ENCODE measurements around the gene TUBGCP5. TPM values are rescaled to one million over a fixed set of nuclear protein-coding genes. Genes with fewer than 3 reads are reported as not detected.
"Not testable (repeated sequence)": the region's sequence is repeated elsewhere in the genome, so short reads cannot be mapped to it uniquely, and the experiment has no call there.

Gene TUBGCP5
- total and polyA plus RNA-seq, 10 of the 15 experiments (the other 5 are each of a cell fraction or from before 2014, with no cell fraction given), result 6.4 to 29.2 (median 20.2) TPM

DNA sequence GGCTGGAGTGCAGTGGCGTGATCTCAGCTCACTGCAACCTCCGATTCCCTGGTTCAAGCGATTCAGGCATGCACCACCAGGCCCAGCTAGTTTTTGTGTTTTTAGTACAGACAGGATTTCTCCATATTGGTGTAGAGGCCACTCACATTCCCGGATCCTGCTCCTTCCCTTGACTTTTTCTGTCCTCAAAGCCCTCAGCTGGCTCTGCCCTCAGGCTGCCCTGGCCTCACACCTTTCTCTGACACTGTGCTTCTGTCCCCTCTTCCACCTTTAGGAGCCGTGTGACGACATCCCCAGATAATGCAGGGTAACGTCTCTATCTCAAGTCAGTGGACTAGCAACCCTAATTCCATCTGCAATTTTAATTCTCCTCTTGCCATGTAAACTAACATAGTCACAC is 50.6 kb downstream of the TUBGCP5 start:
- DNase-seq (ENCODE audit: low read depth, low spot score) (no peak), FAIRE-seq (no peak), ATAC-seq (no peak)
- Histone ChIP-seq H3K4me2 (ENCODE audit: control insufficient read depth, insufficient read depth) (no peak overlapping the region), H2AFZ (ENCODE audit: control insufficient read depth, low read depth, low read length) (no peak overlapping the region), H3K79me2 (ENCODE audit: control insufficient read depth, insufficient read depth, low read length) (no peaks in the 10 kb centered on the region), H3K27ac (ENCODE audit: control insufficient read depth, insufficient read depth) (no peak overlapping the region), H3K4me3 (no peak overlapping the region), H3K27me3 (replicated peaks in 1 of 2; ENCODE audit: control insufficient read depth in 2 of 2, insufficient read depth in 2 of 2, low read length in 1 of 2) (no peaks in the 10 kb centered on the region), H4K20me1 (ENCODE audit: control insufficient read depth, insufficient read depth) (no peaks in the 10 kb centered on the region), H3K4me1 (ENCODE audit: control insufficient read depth, insufficient read depth, low read length) (no peaks in the 10 kb centered on the region), H3K36me3 (ENCODE audit: control insufficient read depth in 2 of 2, insufficient read depth in 2 of 2, low read length in 1 of 2) (no peaks in the 10 kb centered on the region), H3K9ac (ENCODE audit: control insufficient read depth, insufficient read depth, low read length) (no peak overlapping the region), H3K9me3 (replicated peaks; ENCODE audit: control insufficient read depth, insufficient read depth, low read length) (no peaks in the 10 kb centered on the region)
- intact Hi-C loops (cut with micrococcal nuclease; ENCODE audit: unreplicated experiment), result no loop called here
- ChIA-PET RAD21 (ENCODE audit: unreplicated experiment) (no interaction called here), CTCF (interaction anchor here (0.7 kb wide), 1 partner anchor 41 kb away, joined by 3 read pairs; no protein-coding TSS in a partner anchor), SMC1A (ENCODE audit: uncharacterized antibody, unreplicated experiment) (no interaction called here), POLR2A (no interaction called here)
- WGBS (ENCODE audit: insufficient coverage, insufficient replicate concordance, low lambda C conversion rate, missing lambda C conversion rate), result 77% methylated on average over 6 of the region's 7 CpGs
- TF ChIP-seq KLF5 (IDR thresholded peaks at IDR 0.05; ENCODE audit: partially characterized antibody) (no peak), NRF1 (conservative IDR thresholded peaks at IDR 0.05; ENCODE audit: low read depth, low read length) (no peak), KAT2A (conservative IDR thresholded peaks at IDR 0.05; ENCODE audit: control insufficient read depth, low read depth, low read length) (no peak), EP300 (IDR thresholded peaks at IDR 0.05; ENCODE audit: borderline replicate concordance in 1 of 2, control insufficient read depth in 1 of 2, low read depth in 2 of 2, low read length in 2 of 2) (no peak), SPI1 (IDR thresholded peaks at IDR 0.05; ENCODE audit: borderline replicate concordance, insufficient read depth, low read depth, low read length) (no peak), ZNF622 (IDR thresholded peaks at IDR 0.05) (no peak), MXI1 (IDR thresholded peaks at IDR 0.05; ENCODE audit: low read depth, low read length) (no peak), ZBED1 (IDR thresholded peaks at IDR 0.05; ENCODE audit: borderline replicate concordance) (no peak), JUNB (IDR thresholded peaks at IDR 0.05) (no peak), POU2F2 (IDR thresholded peaks at IDR 0.05; ENCODE audit: borderline replicate concordance, low read depth, low read length) (no peak), SMAD5 (IDR thresholded peaks at IDR 0.05; ENCODE audit: low read depth) (no peak), ZNF274 (IDR thresholded peaks at IDR 0.05; ENCODE audit: insufficient read depth, insufficient read length) (no peak), SREBF2 (IDR thresholded peaks at IDR 0.05; ENCODE audit: low read length) (no peak), EED (IDR thresholded peaks at IDR 0.05; ENCODE audit: low read depth) (no peak), TCF7 (IDR thresholded peaks at IDR 0.05; ENCODE audit: borderline replicate concordance) (no peak), NFXL1 (IDR thresholded peaks at IDR 0.05; ENCODE audit: borderline replicate concordance) (no peak), CBX3 (IDR thresholded peaks at IDR 0.05; ENCODE audit: borderline replicate concordance, low read depth) (no peak)
- TF ChIP-seq, protein P1, sequence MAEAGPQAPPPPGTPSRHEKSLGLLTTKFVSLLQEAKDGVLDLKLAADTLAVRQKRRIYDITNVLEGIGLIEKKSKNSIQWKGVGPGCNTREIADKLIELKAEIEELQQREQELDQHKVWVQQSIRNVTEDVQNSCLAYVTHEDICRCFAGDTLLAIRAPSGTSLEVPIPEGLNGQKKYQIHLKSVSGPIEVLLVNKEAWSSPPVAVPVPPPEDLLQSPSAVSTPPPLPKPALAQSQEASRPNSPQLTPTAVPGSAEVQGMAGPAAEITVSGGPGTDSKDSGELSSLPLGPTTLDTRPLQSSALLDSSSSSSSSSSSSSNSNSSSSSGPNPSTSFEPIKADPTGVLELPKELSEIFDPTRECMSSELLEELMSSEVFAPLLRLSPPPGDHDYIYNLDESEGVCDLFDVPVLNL (IDR thresholded peaks at IDR 0.05; ENCODE audit: low read depth, low read length), result no peak
- in situ Hi-C loops (cut with MboI), result no loop called here
- no TSS peak for BruUV-seq (replicated peaks)

DNA sequence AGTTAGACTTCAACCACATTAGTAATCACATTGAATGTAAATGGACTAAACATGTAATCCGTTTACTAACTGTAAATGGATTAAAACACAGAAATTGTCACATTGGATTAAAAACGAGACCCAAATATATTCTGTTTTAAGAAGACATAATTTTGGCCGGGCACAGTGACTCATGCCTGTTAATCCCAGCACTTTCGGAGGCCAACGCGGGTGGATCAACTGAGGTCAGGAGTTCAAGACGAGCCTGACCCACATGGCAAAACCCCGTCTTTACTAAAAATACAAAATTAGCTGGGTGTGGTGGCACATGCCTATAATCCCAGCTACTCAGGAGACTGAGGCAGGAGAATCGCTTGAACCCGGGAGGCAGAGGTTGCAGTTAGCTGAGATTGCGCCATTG is 57.4 kb downstream of the TUBGCP5 start:
- BruUV-seq (replicated peaks); in situ Hi-C loops (cut with MboI); H2AFZ ChIP-seq (ENCODE audit: control insufficient read depth, low read depth, low read length); H3K9me3 ChIP-seq (replicated peaks; ENCODE audit: control insufficient read depth, insufficient read depth, low read length); intact Hi-C loops (cut with micrococcal nuclease; ENCODE audit: unreplicated experiment); H3K9ac ChIP-seq (ENCODE audit: control insufficient read depth, insufficient read depth, low read length); H3K27me3 ChIP-seq (replicated peaks in 1 of 2; ENCODE audit: control insufficient read depth in 2 of 2, insufficient read depth in 2 of 2, low read length in 1 of 2); H3K4me2 ChIP-seq (ENCODE audit: control insufficient read depth, insufficient read depth); SMC1A ChIA-PET (ENCODE audit: uncharacterized antibody, unreplicated experiment); H3K4me3 ChIP-seq; FAIRE-seq; RAD21 ChIA-PET (ENCODE audit: unreplicated experiment); ATAC-seq; POLR2A ChIA-PET; DNase-seq (ENCODE audit: low read depth, low spot score); H3K4me1 ChIP-seq (ENCODE audit: control insufficient read depth, insufficient read depth, low read length); H4K20me1 ChIP-seq (ENCODE audit: control insufficient read depth, insufficient read depth); H3K36me3 ChIP-seq (ENCODE audit: control insufficient read depth in 2 of 2, insufficient read depth in 2 of 2, low read length in 1 of 2); H3K27ac ChIP-seq (ENCODE audit: control insufficient read depth, insufficient read depth): not testable (repeated sequence)
- WGBS (ENCODE audit: insufficient coverage, insufficient replicate concordance, low lambda C conversion rate, missing lambda C conversion rate), result 88% methylated on average over 11 of the region's 11 CpGs
- CTCF ChIA-PET, result interaction anchor here (0.7 kb wide), 1 partner anchor 13 kb away, joined by 3 read pairs; no protein-coding TSS in a partner anchor
- H3K79me2 ChIP-seq (ENCODE audit: control insufficient read depth, insufficient read depth, low read length), result peaks cover 15% of the 10 kb centered on the region
